Measurements from ENCODE around the gene CDH20. TPM values are rescaled to one million over a fixed set of nuclear protein-coding genes. Genes with fewer than 3 reads are reported as not detected.

Gene CDH20
- polyA plus RNA-seq, 2 of the 4 experiments (the other 2 are of a cell fraction), result not detected

GRCh38 chr18:61471541-61471940, 138.3 kb downstream of the CDH20 start (continued):
- no peak for TF ChIP-seq PBX3 (IDR thresholded peaks at IDR 0.05)
- TF ChIP-seq HES2 (IDR thresholded peaks at IDR 0.05), result no peak
- TF ChIP-seq EHMT2 (IDR thresholded peaks at IDR 0.05; ENCODE audit: low read depth), result no peak
- no peak for TF ChIP-seq FOXS1 (CRISPR knock-in tag; IDR thresholded peaks at IDR 0.05)
- TF ChIP-seq E2F6 (IDR thresholded peaks at IDR 0.05; ENCODE audit: borderline replicate concordance, low read depth), result no peak
- no peak for TF ChIP-seq EHF (CRISPR knock-in tag; IDR thresholded peaks at IDR 0.05)
- TF ChIP-seq ZNF302 (CRISPR knock-in tag; IDR thresholded peaks at IDR 0.05), result no peak
- TF ChIP-seq SREBF2 (IDR thresholded peaks at IDR 0.05), result no peak

GRCh38 chr18:61471942-61472341, 138.7 kb downstream of the CDH20 start:
- DNase-seq (ENCODE audit: low read depth in 1 of 2, low spot score in 1 of 2) (no peak), FAIRE-seq (no peak), ATAC-seq (no peak)
- whole genome bisulfite sequencing (ENCODE audit: missing lambda C conversion rate), result 0% methylated on average over 5 of the region's 5 CpGs
- ChIA-PET POLR2A (no interaction called here), CTCF (no interaction called here)
- Histone ChIP-seq H3K4me3 (no peak overlapping the region), H3K4me1 (no peaks in the 10 kb centered on the region), H3K4me2 (no peak overlapping the region), H3K27ac (no peak overlapping the region), H3K9me3 (no peaks in the 10 kb centered on the region)
- TF ChIP-seq NR3C1 (IDR thresholded peaks at IDR 0.05), result no peak
- no peak for TF ChIP-seq NFE2L2 (conservative IDR thresholded peaks at IDR 0.05; ENCODE audit: low read length)
- no peak for TF ChIP-seq EP300 (IDR thresholded peaks at IDR 0.05)
- TF ChIP-seq RARB (CRISPR knock-in tag; IDR thresholded peaks at IDR 0.05), result no peak
- TF ChIP-seq USF2 (IDR thresholded peaks at IDR 0.05), result no peak
- TF ChIP-seq JUNB (IDR thresholded peaks at IDR 0.05), result no peak
- no peak for TF ChIP-seq REST (IDR thresholded peaks at IDR 0.05)
- TF ChIP-seq HDAC2 (IDR thresholded peaks at IDR 0.05), result no peak
- TF ChIP-seq KDM1A (IDR thresholded peaks at IDR 0.05; ENCODE audit: low read depth), result no peak

- ChIA-PET CTCF (no interaction called here), POLR2A (no interaction called here)
- Histone ChIP-seq H3K4me3 (no peak overlapping the region), H3K4me1 (no peaks in the 10 kb centered on the region), H3K9me3 (no peaks in the 10 kb centered on the region), H3K4me2 (no peak overlapping the region), H3K27ac (no peak overlapping the region)
- 4% methylated on average over 6 of the region's 6 CpGs for whole genome bisulfite sequencing (ENCODE audit: missing lambda C conversion rate)
- FAIRE-seq, result no peak
- no peak for TF ChIP-seq TFCP2L1 (CRISPR knock-in tag; IDR thresholded peaks at IDR 0.05)
- no peak for TF ChIP-seq NPAS2 (CRISPR knock-in tag; IDR thresholded peaks at IDR 0.05; ENCODE audit: borderline replicate concordance)
- no peak for TF ChIP-seq POLR2AphosphoS2 (conservative IDR thresholded peaks at IDR 0.05; ENCODE audit: low read length)
- TF ChIP-seq E2F6 (IDR thresholded peaks at IDR 0.05; ENCODE audit: borderline replicate concordance, low read depth), result no peak
- no peak for TF ChIP-seq NR3C1 (IDR thresholded peaks at IDR 0.05)
- no peak for TF ChIP-seq MAZ (IDR thresholded peaks at IDR 0.05; ENCODE audit: borderline replicate concordance, low read depth, low read length)
- DNase-seq (ENCODE audit: low read depth in 1 of 2, low spot score in 1 of 2), result no peak
- no peak for ATAC-seq
Measured at GRCh38 chr18:61474341-61474740, 141.1 kb downstream of the CDH20 start.

Measured in A549 (cell line).